ENCODE data around the gene CHRNG.
"Not testable (repeated sequence)": the region's sequence is repeated elsewhere in the genome, so short reads cannot be mapped to it uniquely, and the experiment has no call there.

The CHRNG gene

DNA sequence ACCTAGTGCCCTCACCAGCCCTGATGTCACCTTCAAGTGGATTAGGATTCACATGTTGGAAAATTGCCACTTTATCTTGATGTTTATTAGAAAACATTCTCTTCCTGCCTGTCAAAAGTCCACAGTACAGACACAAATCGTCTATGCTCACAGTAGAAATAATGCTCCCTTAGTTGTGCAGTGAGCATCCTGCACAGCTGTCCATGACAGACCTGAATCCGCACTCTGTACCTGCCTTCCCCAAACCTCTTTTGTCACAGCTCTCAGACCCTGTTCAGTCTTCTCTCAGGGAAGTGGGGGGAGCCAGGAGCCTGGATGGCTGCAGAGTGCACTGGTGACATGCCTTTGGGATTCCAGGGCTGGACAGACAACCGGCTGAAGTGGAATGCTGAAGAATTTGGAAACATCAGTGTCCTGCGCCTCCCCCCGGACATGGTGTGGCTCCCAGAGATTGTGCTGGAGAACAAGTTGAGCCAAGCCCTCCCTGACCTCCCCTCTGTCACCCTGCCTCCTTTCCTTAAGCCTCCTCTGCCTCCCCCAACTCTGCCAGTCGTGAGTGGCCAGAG is 11.5 kb upstream of the CHRNG start:
- H3K4me1 ChIP-seq: peaks cover 34 to 85% (median 79%) of the 10 kb centered on the region in 10 experiments
- H3K27ac ChIP-seq: peak overlapping the region in 3 of 11 experiments; percentile 38 to 63 (median 48); a peak in 4 of 22 replicates
- TF ChIP-seq Cebpa-rat (IDR thresholded peaks at IDR 0.05): no peak
- H3K9me3 ChIP-seq (replicated peaks in 1 of 11): no peaks in the 10 kb centered on the region
- H3K4me2 ChIP-seq: peak overlapping the region; percentile 75 to 92 (median 84)
- H3K27me3 ChIP-seq: peaks cover 17 to 22% (median 18%) of the 10 kb centered on the region in 11 experiments
- peak overlapping the region in 3 of 11 experiments; percentile 47 to 60 (median 52); a peak in 2 of 22 replicates for H3K9ac ChIP-seq
- H3K4me3 ChIP-seq: no peak overlapping the region
- peaks cover 0 to 15% (median 8%) of the 10 kb centered on the region in 11 experiments; a peak in 19 of 22 replicates for H4K20me1 ChIP-seq
- H3K36me3 ChIP-seq: no peaks in the 10 kb centered on the region

DNA sequence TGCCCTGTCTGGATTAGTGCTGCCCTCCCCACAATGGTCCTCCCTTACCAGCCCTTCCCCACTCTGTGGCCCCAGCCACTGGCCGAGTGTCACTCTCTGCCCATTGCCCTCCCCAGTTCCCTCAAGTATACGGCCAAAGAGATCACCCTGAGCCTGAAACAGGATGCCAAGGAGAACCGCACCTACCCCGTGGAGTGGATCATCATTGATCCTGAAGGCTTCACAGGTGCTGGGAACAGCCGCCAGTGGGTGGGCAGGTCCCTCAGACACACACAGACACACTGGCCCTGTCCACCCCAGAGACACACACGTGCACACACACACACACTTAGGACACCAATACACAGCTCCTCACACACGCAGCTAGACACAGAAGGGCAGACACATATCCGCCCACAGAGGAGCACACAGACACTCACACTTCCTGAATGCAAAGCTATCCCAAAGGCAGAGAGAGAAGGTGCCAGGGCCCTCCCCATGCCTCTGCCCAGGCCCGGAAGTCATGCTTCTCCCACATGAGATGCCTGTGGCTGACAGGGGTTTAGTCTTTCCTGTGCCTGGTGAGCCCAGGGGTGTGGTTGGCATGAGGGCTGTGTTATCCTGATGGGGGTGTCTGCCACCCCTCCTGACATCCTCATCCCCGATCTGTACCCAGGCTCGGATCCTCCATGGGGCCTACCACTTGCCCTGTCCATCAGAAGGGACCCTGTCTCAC is 10.6 kb upstream of the CHRNG start:
- peaks cover 25 to 85% (median 74%) of the 10 kb centered on the region in 10 experiments for H3K4me1 ChIP-seq
- H3K9me3 ChIP-seq (replicated peaks in 1 of 11): no peaks in the 10 kb centered on the region
- no peak for TF ChIP-seq Cebpa-rat (IDR thresholded peaks at IDR 0.05)
- H3K4me3 ChIP-seq: peak overlapping the region in 2 of 10 experiments; percentile 16; a peak in 3 of 20 replicates
- peak overlapping the region; percentile 75 to 92 (median 84) for H3K4me2 ChIP-seq
- H3K9ac ChIP-seq: peak overlapping the region in 9 of 11 experiments; percentile 6 to 60 (median 38); a peak in 13 of 22 replicates
- H3K36me3 ChIP-seq: no peaks in the 10 kb centered on the region
- peaks cover 8 to 13% (median 9%) of the 10 kb centered on the region in 11 experiments for H3K27me3 ChIP-seq
- H4K20me1 ChIP-seq: peaks cover 0 to 6% (median 0%) of the 10 kb centered on the region in 11 experiments; a peak in 6 of 22 replicates
- peak overlapping the region in 10 of 11 experiments; percentile 15 to 63 (median 42); a peak in 18 of 22 replicates for H3K27ac ChIP-seq

DNA sequence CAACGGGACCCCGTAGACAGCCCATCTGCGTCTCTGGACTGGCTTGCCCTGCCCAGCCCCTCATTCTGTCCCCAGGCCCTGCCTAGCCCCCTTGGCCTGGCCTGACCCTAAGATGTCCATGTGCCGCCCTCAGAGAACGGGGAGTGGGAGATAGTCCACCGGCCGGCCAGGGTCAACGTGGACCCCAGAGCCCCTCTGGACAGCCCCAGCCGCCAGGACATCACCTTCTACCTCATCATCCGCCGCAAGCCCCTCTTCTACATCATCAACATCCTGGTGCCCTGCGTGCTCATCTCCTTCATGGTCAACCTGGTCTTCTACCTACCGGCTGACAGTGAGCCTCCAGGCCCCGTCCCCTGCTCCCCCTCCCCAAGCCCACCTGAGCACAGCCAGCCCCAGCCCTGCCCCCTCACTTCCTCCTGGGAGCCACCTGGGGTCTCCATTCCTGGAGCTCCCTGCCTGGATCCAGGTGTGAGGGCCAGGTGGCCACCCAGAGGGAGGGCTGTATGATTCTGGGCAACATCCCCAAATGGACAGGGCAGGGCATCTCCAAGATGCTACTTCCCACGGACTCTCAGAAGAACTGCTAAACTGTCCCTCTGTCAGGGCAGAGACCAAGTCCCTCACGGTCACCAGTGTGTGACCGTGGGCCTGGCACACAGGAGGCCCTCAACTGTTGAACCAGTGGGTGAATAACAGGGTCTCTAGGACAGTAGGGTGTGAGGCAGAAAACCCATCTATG is 9.5 kb upstream of the CHRNG start:
- Histone ChIP-seq H3K27me3 (0 out of 22 replicates have a peak, but pooled peaks cover 0 to 2% (median 0%) of the 10 kb centered on the region in 11 experiments), H3K27ac (peak overlapping the region in 7 of 11 experiments; percentile 38 to 63 (median 42); a peak in 10 of 22 replicates), H3K9ac (peak overlapping the region in 5 of 11 experiments; percentile 25 to 60 (median 45); a peak in 5 of 22 replicates), H3K4me2 (peak overlapping the region in 10 of 11 experiments; percentile 75 to 92 (median 83); a peak in 20 of 22 replicates), H3K36me3 (no peaks in the 10 kb centered on the region), H3K4me1 (peaks cover 18 to 86% (median 69%) of the 10 kb centered on the region in 10 experiments), H3K9me3 (replicated peaks in 1 of 11) (no peaks in the 10 kb centered on the region), H4K20me1 (peaks cover 0 to 4% (median 0%) of the 10 kb centered on the region in 11 experiments; a peak in 1 of 22 replicates), H3K4me3 (no peak overlapping the region)
- TF ChIP-seq Cebpa-rat (IDR thresholded peaks at IDR 0.05): no peak

DNA sequence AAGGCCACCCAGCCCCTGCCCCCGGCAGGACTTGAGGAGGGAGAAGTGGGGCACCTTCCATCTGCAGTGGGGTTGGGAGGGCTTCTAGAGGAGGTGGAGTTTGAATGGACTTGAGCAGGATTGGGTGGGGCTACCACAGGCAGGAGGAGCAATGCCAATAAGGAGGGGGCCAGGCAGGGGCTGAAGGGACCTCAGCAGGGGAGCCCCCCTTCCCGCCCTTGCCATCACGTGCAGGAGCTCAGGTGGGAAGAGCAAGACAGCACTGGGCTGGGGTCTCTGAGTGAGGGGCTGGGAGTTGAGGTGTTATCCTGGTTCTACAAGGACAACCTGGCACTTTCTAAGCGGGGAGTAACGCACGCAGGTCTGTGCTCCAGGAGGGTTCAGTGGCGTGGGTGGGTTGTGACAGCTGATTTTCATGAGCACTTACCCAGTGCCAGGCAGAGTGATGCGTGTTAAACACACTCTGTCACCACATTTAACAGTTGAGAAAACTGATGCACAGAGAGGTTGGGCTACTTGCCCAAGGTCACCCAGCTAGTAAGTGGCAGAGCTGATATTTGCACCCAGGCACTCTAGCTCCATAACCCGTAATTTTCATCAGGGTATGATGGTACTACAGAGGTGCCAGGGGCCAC is 8.7 kb upstream of the CHRNG start:
- no peak for TF ChIP-seq Cebpa-rat (IDR thresholded peaks at IDR 0.05)

DNA sequence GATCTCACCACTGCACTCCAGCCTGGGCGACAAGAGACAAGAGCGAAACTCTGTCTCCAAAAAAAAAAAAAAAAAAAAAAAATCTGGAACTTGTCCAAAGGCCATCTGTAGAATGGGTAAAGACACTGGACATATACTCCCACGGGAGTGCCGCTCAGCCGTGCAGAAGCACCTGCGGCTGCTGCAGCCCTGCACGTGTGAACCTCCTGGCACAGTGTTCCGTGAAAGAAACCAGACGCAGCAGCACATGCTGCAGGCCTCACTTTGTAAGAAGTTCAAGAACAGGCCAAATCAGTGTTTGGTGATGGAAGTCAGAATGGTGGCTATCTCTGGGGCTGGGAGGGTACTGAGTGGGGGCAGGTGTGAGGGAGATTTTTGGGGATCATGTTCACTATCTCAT is 7.1 kb upstream of the CHRNG start:
- no peak overlapping the region for H3K27ac ChIP-seq
- H3K9me3 ChIP-seq (replicated peaks in 1 of 11): peaks cover 0 to 12% (median 9%) of the 10 kb centered on the region in 11 experiments; a peak in 18 of 22 replicates
- no peak overlapping the region for H3K4me3 ChIP-seq
- peak overlapping the region in 8 of 11 experiments; percentile 19 to 92 (median 83); a peak in 12 of 22 replicates for H3K4me2 ChIP-seq
- TF ChIP-seq Cebpa-rat (IDR thresholded peaks at IDR 0.05): no peak
- 0 out of 22 replicates have a peak, but pooled peaks cover 0 to 4% (median 0%) of the 10 kb centered on the region in 11 experiments for H4K20me1 ChIP-seq
- H3K9ac ChIP-seq: no peak overlapping the region
- peaks cover 24 to 80% (median 64%) of the 10 kb centered on the region in 10 experiments for H3K4me1 ChIP-seq
- no peaks in the 10 kb centered on the region for H3K36me3 ChIP-seq
- no peaks in the 10 kb centered on the region for H3K27me3 ChIP-seq

More for the DNA sequence above, 8.7 kb upstream of the CHRNG start:
- Histone ChIP-seq H3K4me2 (peak overlapping the region in 8 of 11 experiments; percentile 77 to 92 (median 83); a peak in 15 of 22 replicates), H3K4me3 (no peak overlapping the region), H3K27ac (no peak overlapping the region), H3K36me3 (no peaks in the 10 kb centered on the region), H3K27me3 (no peaks in the 10 kb centered on the region), H4K20me1 (0 out of 22 replicates have a peak, but pooled peaks cover 0 to 4% (median 0%) of the 10 kb centered on the region in 11 experiments), H3K4me1 (peaks cover 18 to 81% (median 64%) of the 10 kb centered on the region in 10 experiments), H3K9ac (no peak overlapping the region), H3K9me3 (replicated peaks in 1 of 11) (peaks cover 0 to 2% (median 0%) of the 10 kb centered on the region in 11 experiments; a peak in 6 of 22 replicates)

DNA sequence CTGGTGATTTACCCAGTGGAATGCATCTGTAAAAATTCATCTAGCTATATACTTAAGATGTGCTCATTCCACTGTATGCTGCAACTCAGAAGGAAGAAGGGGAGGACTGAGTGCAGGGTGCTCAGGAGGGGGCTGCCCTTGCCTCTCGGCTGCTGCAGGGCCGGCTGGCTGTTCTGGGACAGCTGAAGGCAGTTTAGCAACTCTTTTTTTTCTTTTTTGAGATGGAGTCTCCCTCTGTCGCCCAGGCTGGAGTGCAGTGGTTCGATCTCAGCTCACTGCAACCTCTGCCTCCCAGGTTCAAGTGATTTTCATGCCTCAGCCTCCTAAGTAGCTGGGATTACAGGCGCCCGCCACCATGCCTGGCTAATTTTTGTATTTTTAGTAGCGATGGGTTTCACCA is 6.7 kb upstream of the CHRNG start:
- not testable (repeated sequence) for H3K27me3 ChIP-seq, H3K36me3 ChIP-seq, H4K20me1 ChIP-seq, H3K9ac ChIP-seq, H3K4me3 ChIP-seq, H3K27ac ChIP-seq
- Histone ChIP-seq H3K4me1 (peaks cover 28 to 76% (median 61%) of the 10 kb centered on the region in 10 experiments), H3K4me2 (peak overlapping the region in 5 of 11 experiments; percentile 81 to 92 (median 84); a peak in 9 of 22 replicates), H3K9me3 (replicated peaks in 1 of 11) (peaks cover 0 to 12% (median 9%) of the 10 kb centered on the region in 11 experiments; a peak in 18 of 22 replicates)

DNA sequence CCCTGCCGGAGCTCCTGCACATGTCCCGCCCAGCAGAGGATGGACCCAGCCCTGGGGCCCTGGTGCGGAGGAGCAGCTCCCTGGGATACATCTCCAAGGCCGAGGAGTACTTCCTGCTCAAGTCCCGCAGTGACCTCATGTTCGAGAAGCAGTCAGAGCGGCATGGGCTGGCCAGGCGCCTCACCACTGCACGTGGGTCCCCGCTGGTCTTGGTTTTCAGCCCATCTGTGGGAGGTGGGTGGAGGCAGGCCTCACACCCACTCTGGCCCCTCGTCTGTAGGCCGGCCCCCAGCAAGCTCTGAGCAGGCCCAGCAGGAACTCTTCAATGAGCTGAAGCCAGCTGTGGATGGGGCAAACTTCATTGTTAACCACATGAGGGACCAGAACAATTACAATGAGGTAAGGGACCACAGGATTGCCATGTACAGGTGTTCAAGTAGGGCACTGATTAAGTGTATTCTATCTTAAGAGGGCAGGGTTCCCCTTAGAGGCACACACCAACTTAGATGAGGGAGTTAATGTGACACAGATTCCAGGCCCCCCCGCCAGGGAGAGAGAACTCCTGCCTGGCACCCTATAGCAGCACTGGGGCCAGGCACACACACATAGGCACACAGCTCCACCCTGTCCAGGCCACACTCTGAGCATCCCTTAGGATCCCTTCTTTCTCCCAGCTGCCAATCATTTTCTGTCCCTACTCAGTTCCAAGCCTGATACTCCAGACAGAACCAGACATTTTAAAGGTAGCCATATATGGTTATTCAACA is 5.4 kb upstream of the CHRNG start:
- TF ChIP-seq Cebpa-rat (IDR thresholded peaks at IDR 0.05): no peak
- no peak overlapping the region for H3K9ac ChIP-seq
- H3K27ac ChIP-seq: no peak overlapping the region
- peak overlapping the region in 3 of 11 experiments; percentile 5 to 81 (median 32); a peak in 2 of 22 replicates for H3K4me2 ChIP-seq
- no peaks in the 10 kb centered on the region for H3K27me3 ChIP-seq
- no peak overlapping the region for H3K4me3 ChIP-seq
- H3K36me3 ChIP-seq: no peaks in the 10 kb centered on the region
- peaks cover 27 to 70% (median 57%) of the 10 kb centered on the region in 10 experiments for H3K4me1 ChIP-seq
- peaks cover 0 to 9% (median 0%) of the 10 kb centered on the region in 11 experiments; a peak in 3 of 22 replicates for H4K20me1 ChIP-seq
- H3K9me3 ChIP-seq (replicated peaks in 1 of 11): peaks cover 0 to 12% (median 9%) of the 10 kb centered on the region in 11 experiments; a peak in 18 of 22 replicates

Measured in BLaER1 treated with 17β-estradiol and CSF1 and Interleukin-3, amounts not matched to agents 10 nM and 100 nM (cell line).